Purkinje cell (primary cell): ENCODE data around the gene CREG2. TPM values are rescaled to one million over a fixed set of nuclear protein-coding genes. Genes with fewer than 3 reads are reported as not detected.

Experiments used
- polyA plus RNA-seq: library from polyadenylated mRNA; unstranded; fragments of >200 nt; fragmentation: Nextera tagmentation; gene quantifications from 2 replicates; pipeline ENCODE4 v1.2.1, GENCODE V29; 2014

Gene CREG2
- polyA plus RNA-seq = 0.73 and 23.4 TPM in 2 replicates

GRCh38 chr2:101387151-101387834 is at the start of gene CREG2:
Gene CREG2, minus strand, starts transcription at chr2:101387503. Its CDS starts 46 bp downstream, at chr2:101387457.

GRCh38 chr2:101308432-101309210 is 78.7 kb downstream of the CREG2 start, which contains the start of gene RNF149:
Gene RNF149, minus strand, starts transcription at chr2:101308701. Its CDS starts 113 bp downstream, at chr2:101308588.

Other genes starting within 250 kb of the CREG2 start
- 1.9 and 3.3 TPM in 2 replicates for gene TBC1D8, start 236.1 kb downstream of the CREG2 start, polyA plus RNA-seq
- gene CNOT11, start 134.6 kb downstream of the CREG2 start, polyA plus RNA-seq = 12.7 and 13.0 TPM in 2 replicates
- 48.4 and 50.1 TPM in 2 replicates for gene RNF149, start 78.8 kb downstream of the CREG2 start, polyA plus RNA-seq
- 2.7 and 3.3 TPM in 2 replicates for gene RFX8, start 87.6 kb upstream of the CREG2 start, polyA plus RNA-seq